SH-SY5Y (cell line): ENCODE data around the gene LSMEM2.

Experiments
- GATA2 ChIP-seq: IDR thresholded peaks from 2 replicates; pipeline ENCODE4 v1.6.1; 2011; ENCODE audit warnings: mild to moderate bottlenecking, low read depth, low read length
- GATA3 ChIP-seq: IDR thresholded peaks from 2 replicates; pipeline ENCODE4 v1.6.1; 2011; ENCODE audit warnings: low read depth, mild to moderate bottlenecking, low read length, moderate library complexity

DNA sequence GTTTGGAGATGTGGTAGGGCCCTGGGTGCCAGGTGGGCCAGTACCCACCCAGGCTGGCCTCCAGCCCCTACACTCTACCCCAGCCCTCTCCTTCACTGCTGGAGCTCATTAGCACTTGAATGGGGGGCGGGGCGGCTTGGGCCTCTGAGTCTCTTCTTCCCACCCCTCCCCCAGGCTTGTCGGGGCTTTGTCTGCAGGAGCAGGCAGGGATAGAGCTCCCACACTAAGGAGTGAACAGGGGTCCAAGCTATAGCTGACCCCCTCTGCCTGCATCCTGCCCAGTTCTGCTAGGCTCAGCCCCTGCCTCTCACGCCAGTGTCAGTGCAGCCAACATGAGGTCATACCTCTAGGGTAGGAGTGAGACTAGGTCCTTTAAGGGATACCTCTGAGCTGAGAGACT, 37.7 kb upstream of the LSMEM2 start:
- TF ChIP-seq GATA2 (no peak), GATA3 (no peak)
